Sciatic nerve (tissue), 2 donors: ENCODE data around the gene MCM10. TPM values are rescaled to one million over a fixed set of nuclear protein-coding genes. Genes with fewer than 3 reads are reported as not detected.
"Not testable (repeated sequence)": the region's sequence is repeated elsewhere in the genome, so short reads cannot be mapped to it uniquely, and the experiment has no call there.

ENCODE experiments used
- ATAC-seq: fragments of 200-7000 bp; cut with Tn5 transposase; one replicate; pipeline ENCODE4 v1.9.1; 2020; ENCODE audit warnings: mild to moderate bottlenecking, moderate library complexity
- DNase-seq: peaks from one replicate; pipeline ENCODE4 v3.0.0-alpha.2; 2020; ENCODE audit warnings: low spot score
- intact Hi-C: fragments of 100-400 bp; cut with DNase I; formaldehyde crosslinking; loops from one replicate; pipeline ENCODE4 v1.14.2; 2022
- total RNA-seq: library from RNA; stranded (reverse); fragmentation: NEBNext Ultra II Directional; extraction: Animal tissue kit (Norgen Biotek cat#: 25700); gene quantifications from one replicate; pipeline ENCODE4 v1.2.1, GENCODE V29; 2021
- donor health status: DM: no; HTN: no; CAD: no.
- donor health status: DM: no; HTN: no; CAD: no.

The MCM10 gene
- total RNA-seq, 1 donor from 2014 or later = 0.45 TPM

- DNase-seq (no peak), ATAC-seq (no peak)
- intact Hi-C loops = loop anchor here (5.0 kb wide), 1 partner anchor 1534 kb away; no protein-coding TSS in a partner anchor
Measured at GRCh38 chr10:13206546-13207443, 45.4 kb downstream of the MCM10 start.

GRCh38 chr10:13213163-13213562, 51.8 kb downstream of the MCM10 start:
- intact Hi-C loops = no loop called here
- DNase-seq = no peak
- no peak for ATAC-seq

- intact Hi-C loops = no loop called here
- no peak for DNase-seq
- no peak for ATAC-seq
Measured at GRCh38 chr10:13218878-13219277, 57.5 kb downstream of the MCM10 start.

GRCh38 chr10:13219685-13220670, 58.6 kb downstream of the MCM10 start:
- intact Hi-C loops = no loop called here
- peak; percentile 42 for ATAC-seq

GRCh38 chr10:13221572-13221971, 60.2 kb downstream of the MCM10 start:
- ATAC-seq (no peak), DNase-seq (no peak)
- intact Hi-C loops = no loop called here

More at GRCh38 chr10:13219685-13220670, 58.6 kb downstream of the MCM10 start:
- DNase-seq = no peak

GRCh38 chr10:13222151-13222550, 60.8 kb downstream of the MCM10 start:
- intact Hi-C loops = no loop called here
- no peak for DNase-seq

GRCh38 chr10:13222566-13222965, 61.2 kb downstream of the MCM10 start:
- no peak for ATAC-seq

More at GRCh38 chr10:13222151-13222550, 60.8 kb downstream of the MCM10 start:
- no peak for ATAC-seq

GRCh38 chr10:13223241-13223640, 61.9 kb downstream of the MCM10 start:
- DNase-seq = no peak
- no peak for ATAC-seq
- intact Hi-C loops = no loop called here

More at GRCh38 chr10:13222566-13222965, 61.2 kb downstream of the MCM10 start:
- DNase-seq = no peak
- intact Hi-C loops = no loop called here

- no peak for DNase-seq
- ATAC-seq = no peak
- intact Hi-C loops = no loop called here
Measured at GRCh38 chr10:13224210-13224995, 63.0 kb downstream of the MCM10 start.

GRCh38 chr10:13225601-13226000, 64.2 kb downstream of the MCM10 start:
- ATAC-seq (no peak), DNase-seq (no peak)
- intact Hi-C loops = no loop called here

GRCh38 chr10:13227031-13227430, 65.7 kb downstream of the MCM10 start:
- intact Hi-C loops = no loop called here
- DNase-seq (no peak), ATAC-seq (no peak)

- intact Hi-C loops = no loop called here
- ATAC-seq = no peak
- DNase-seq = no peak
Measured at GRCh38 chr10:13231190-13231589, 69.8 kb downstream of the MCM10 start.

GRCh38 chr10:13231808-13232207, 70.5 kb downstream of the MCM10 start:
- DNase-seq (no peak), ATAC-seq (no peak)
- intact Hi-C loops = no loop called here

GRCh38 chr10:13233358-13233757, 72.0 kb downstream of the MCM10 start:
- ATAC-seq (no peak), DNase-seq (no peak)
- intact Hi-C loops = no loop called here

- no peak for ATAC-seq
- DNase-seq = no peak
- intact Hi-C loops = no loop called here
Measured at GRCh38 chr10:13234172-13234571, 72.8 kb downstream of the MCM10 start, which contains the start of gene UCMA. TSS of gene UCMA (minus strand) at chr10:13234374. CDS start at chr10:13234258, 116 bp downstream.

- DNase-seq, ATAC-seq, intact Hi-C loops: not testable (repeated sequence)
Measured at GRCh38 chr10:13234736-13235135, 73.4 kb downstream of the MCM10 start.

- DNase-seq = no peak
- intact Hi-C loops = no loop called here
- ATAC-seq = no peak
Measured at GRCh38 chr10:13236638-13237037, 75.3 kb downstream of the MCM10 start.

GRCh38 chr10:13238271-13239077, 77.1 kb downstream of the MCM10 start:
- intact Hi-C loops = no loop called here
- ATAC-seq = no peak

More at GRCh38 chr10:13238271-13239077, 77.1 kb downstream of the MCM10 start:
- DNase-seq = no peak
